GM21367 (cell line): ENCODE measurements around the gene SLC1A7.

Experiments used
- ATAC-seq: cut with Tn5 transposase; IDR thresholded peaks from one replicate; pipeline ENCODE4 v1.9.1; 2021; ENCODE audit not compliant: unreplicated experiment

SLC1A7 gene

DNA sequence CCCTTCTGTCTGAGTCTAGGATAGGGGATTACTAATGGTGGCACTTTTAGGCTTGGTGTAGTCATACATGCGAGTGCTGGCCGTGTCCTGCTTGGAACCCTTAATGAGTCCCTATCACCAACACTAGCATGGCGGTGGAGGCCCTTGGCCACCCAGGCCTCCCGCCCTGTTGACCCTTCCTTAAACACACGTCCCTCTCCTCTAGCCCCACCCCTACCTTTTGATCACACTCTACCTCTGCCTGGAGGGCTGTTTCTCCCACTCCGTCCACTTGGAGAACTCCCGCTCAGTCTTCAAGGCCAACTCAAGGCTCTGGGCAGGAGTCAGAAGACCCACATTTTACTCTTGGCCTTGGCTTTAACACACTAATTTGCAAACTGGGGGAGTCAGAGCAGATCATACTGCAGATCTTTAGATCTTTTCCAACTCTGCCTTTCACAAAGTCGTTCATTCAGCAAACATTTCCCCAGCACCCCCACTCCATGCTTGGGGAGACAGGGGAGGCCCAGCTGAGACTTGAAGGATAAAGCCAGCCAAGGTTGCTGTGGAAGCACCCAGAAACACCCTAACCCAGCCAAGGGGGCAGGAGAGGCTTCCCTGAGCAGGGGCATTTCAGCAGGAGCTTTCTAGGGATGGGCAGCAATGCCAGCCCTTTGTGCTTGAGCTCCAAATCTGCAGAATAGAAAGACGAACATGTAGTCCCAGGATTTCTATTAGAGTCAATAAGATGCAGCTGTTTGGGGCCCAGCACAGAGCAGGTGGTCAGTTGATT lies 78.5 kb downstream of the SLC1A7 start:
- no peak for ATAC-seq

DNA sequence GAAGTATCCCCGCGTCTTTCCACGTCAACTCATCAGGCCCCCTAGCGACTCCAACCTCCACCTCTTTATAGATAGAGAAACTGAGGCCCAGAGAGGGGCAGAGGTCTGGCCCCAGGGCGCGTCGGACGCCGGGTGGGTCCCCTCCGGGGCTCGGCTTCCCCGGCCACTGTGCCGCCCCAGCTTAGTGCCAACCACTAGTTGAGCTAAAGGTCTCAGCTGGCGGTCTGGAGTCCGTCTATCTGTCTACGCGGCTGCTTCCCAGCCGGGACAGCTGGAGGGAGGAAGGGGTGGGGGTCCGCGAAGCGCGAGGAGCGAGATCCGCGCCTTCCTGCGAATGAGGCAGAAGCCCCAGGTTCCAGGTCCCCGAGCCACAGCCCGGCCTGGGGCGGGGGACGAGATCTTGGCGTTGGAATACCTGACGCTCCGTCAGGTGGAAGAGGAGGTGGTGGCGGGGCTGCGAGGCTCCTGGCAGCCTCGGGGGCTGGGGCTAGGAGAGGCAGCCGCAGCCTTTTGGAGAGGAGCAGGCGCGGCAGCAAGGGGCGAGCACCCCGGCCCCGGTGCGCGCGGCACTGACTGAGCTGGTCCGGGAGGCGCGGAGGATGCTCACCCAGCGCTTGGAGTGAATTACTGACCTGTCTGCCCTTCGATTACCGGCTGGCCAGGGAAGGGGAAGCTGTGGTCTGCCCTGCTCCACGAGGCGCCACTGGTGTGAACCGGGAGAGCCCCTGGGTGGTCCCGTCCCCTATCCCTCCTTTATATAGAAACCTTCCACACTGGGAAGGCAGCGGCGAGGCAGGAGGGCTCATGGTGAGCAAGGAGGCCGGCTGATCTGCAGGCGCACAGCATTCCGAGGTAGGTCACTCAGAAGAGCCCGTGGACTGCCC lies 79.5 kb downstream of the SLC1A7 start:
- no peak for ATAC-seq

DNA sequence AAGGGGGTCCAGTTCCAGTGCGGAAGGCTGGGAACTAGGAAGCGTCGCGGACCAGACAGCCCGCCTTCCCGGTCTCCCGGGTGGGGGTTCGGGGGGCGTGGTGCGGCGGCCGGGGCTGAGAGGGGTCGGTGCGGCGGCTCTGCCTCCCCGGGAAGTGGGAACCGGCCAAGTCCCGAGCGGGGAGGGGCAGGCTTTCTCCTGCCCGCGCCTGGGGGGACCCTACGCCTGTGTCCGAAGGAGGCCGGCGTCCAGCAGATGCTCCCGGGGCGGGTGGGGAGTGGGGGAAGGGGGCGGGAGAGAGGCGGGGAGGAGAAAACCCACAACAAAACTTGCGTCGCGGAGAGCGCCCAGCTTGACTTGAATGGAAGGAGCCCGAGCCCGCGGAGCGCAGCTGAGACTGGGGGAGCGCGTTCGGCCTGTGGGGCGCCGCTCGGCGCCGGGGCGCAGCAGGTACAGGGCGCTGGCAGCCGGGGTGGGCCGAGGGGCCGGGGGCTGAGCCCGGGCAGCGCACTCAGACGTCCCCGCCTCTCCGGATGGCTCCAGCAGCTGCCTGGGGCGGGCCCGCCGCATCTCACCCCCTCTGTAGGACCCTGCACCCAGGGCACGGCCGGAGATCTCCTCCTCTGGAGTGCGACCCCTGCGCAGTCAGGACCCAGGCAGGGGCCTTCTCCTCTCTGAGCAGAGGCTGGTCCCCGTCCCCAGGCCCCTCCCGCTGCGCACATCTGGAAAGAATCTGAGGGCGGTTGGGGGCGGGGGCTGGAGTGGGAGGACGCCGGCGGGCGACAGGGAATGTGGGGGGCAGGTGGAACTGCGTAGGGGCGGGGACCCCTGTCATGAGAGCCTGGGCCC lies 80.4 kb downstream of the SLC1A7 start, which contains the start of gene PODN:
Gene PODN (plus strand): TSS at position 355 of the 849 bp plus-strand sequence. CDS start 7,643 bp downstream, outside the sequence.
- ATAC-seq, result no peak

DNA sequence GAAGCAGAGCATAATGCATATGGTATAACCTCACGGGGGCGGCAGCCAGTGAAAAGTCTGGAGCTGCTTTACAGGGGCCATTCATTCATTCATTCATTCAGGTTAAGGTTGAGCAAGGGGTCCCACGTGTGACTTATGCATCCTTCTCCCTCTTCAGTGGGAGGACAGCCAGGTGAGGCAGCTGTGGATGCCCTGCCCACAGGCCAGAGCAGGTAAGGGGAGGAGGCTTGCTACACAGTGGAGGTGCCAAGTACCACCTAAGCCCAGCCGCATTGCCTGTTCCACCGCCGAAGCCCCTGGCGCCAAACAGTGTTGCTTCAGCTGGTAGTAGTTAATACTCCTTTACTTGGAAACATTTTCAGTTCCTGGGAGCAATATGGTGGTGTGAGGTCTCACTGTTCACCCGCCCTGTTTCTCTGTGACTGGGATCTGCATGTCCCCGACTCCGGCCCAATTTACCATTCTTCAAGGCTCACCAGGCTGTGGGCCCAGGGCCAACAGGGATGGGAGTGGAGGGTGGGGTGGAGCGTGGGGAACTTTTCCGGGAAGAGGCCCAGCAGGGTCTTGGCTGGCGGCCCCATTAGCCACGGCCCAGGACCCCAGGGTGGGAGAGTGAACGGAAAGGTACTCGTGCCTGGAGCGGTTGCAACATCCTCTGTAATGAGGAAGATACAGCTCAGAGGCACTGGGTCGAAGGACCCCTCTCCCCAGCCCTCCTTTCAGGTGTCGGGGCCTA lies 81.1 kb downstream of the SLC1A7 start:
- no peak for ATAC-seq

DNA sequence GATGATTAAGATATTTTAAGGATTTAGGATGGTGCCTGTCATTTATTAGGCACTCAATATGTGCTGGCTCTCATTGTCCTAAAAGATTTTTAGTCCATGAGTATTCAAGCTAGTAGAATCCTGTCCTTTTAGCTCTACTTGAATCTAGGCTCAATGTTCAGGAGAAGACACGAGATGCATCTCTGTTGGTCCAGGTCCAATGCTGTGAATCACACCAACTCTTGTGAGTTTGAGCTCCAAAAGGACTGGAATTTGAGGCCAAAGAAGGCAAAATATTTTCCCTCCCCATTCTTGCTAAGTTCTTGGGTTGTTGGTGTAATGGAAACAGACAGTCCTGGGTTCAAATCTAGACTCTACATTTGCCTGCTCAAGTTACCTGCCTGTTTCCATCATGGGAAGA lies 81.9 kb downstream of the SLC1A7 start:
- ATAC-seq, result no peak

DNA sequence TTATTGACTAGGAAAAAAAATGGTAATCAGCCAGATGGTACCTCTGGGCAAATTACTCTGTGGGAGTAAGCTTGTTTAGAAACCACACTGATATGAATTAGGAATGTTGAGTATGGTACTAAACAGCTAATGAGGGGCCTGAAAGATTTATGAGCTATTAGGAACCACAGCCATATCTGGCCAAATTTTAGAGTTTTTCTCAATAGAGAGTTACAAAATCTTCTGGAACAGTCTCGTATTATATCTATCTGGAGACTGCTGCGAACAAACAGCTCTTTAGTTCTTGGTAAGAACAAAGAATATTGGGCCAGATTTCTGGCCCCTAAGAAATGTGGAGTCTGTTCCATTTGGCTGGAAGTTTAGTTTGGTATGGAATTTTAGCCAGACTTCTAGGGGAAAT lies 85.3 kb downstream of the SLC1A7 start:
- ATAC-seq, result no peak

DNA sequence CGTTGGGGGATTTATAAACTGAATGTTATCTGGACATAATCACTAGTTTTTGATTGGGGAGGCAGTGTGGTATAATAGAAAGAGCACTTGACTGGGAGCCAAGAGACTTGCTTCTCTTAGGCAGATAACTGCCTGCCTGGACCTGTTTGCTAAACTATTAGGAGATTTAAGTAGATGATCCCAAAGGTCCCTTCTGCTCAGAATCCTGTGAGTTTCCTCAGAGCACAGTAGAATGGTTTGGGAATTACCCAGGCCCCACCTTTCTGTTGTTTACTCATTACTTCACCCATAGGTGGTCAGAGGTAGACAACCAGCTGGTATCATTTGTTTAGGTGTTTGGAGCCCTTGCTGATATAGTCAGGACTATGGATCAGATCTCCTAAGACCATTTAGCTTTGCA lies 90.8 kb downstream of the SLC1A7 start:
- no peak for ATAC-seq

DNA sequence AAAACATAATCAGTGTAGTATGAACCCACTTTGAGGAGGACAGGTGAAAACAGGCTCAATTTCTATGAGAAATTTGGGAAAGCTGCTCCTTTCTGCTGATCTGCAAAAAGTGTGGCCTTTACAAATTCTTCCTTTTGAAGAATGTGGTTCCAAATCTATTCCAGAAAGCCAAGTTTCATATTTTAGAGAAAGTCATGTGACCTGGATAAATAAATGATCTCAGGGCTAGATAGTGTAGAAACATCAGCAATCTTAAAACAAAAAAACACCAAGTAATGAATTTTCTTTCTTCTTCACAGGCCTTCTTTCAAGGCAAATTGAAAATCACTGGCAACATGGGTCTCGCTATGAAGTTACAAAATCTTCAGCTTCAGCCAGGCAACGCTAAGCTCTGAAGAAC lies 92.1 kb downstream of the SLC1A7 start:
- no peak for ATAC-seq

DNA sequence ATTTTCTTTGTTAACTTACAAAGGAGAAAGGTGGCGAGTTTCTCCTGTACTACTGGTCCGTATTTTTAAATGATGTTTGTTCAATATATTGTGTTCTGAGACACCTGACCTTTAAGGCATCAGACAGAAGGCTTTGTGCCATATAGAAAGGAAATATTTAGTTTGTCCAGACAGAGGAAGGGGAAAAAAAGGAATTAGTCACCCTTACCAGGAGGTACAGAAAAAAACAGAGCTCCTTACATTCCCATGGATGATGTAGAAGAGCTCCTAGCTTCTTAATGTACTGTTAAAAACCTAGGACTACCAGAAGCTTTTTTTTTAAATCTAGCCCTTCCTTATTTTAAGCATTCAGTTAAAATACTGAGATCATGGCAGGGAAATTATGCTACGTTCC lies 92.9 kb downstream of the SLC1A7 start:
- no peak for ATAC-seq

DNA sequence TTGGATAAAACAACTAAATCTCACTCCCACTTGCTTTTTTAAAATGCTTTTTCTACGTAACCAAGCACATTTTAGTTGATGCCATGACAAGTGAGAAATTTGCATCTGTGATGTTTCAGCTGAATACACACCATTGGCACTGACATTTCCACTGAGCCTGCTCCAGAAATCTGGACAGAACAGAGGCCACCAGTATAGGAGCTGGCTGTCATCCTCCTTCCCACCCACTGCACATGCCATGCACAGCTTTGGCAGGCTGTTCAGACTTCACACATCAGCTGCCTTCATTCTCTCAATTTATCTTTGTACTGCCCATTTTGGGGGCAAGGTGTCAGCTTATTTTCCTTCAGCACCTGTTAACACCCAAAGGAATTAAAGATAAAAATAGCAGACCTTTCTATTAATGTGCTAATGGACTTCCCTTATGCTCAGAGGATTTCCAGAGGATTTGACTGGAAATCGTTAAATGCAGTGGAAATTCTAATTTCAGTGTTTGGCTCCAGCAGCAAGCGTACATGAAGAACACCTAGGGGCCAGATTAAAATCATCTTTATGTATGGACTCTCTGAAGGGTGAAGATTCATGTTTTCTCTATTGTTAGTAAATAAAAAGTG lies 93.4 kb downstream of the SLC1A7 start:
- ATAC-seq, result no peak

DNA sequence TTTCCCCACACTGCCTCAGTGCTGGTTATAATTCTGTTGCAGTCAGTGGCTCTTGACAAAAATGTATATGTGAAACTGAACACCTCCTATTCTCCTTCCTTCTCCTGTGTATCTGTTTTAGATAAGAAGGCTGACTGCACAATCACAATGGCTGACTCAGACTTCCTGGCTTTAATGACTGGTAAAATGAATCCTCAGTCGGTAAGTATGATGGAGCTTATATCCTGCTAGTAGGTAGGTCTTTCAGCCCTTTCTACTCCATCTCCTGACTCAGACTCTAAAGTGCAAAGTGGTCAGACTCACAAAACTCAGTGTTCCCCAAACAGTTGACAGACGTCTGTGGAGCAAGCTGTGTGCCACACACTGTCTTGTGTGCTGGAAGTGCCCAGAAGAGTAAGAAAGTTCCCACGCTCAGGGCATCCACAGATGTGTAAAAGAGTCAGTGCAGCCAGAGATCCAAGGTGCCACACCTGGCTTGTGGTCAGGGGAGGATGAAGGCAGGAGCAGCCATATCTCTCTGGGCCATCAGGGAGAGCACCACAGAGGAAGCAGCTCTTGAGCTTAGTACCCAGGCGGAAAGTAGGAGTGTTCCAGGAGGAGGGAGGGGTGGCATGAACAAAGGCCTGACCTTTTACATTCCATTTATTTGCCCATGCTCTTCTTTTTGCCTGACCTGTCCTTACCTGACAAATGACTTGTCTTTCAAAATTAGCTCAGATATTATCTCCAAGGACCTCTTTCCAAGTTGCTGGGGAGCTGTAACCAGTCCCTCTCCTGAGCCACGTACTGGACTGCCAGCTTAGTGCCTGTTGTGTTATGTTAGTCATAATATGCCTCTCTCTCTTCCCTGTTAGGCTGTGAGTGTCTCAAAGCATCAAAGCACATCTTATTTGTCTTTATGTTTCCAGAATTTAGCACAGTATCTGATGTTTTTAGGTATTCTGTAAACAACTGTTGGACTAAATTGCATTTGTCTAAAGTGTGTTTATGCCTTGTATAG lies 94.4 kb downstream of the SLC1A7 start:
- no peak for ATAC-seq

DNA sequence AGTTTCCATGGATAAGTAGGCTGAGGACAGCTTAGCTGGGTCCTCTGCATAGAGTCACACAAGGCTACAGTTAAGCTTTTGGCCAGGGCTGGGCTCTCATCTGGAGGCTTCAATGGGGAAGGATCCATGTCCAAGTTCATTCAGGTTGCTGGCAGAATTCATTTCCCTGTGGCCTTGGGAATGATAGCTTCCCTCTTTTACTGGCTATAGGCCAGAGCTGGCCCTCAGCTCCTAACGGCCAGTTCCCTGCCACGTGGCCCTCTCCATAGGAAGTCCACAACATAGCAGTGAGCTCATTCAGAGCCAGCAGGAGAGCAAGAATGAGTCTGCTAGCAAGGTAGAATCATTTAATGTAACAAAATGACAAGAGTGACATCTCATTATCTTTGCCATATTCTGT lies 95.5 kb downstream of the SLC1A7 start:
- no peak for ATAC-seq

DNA sequence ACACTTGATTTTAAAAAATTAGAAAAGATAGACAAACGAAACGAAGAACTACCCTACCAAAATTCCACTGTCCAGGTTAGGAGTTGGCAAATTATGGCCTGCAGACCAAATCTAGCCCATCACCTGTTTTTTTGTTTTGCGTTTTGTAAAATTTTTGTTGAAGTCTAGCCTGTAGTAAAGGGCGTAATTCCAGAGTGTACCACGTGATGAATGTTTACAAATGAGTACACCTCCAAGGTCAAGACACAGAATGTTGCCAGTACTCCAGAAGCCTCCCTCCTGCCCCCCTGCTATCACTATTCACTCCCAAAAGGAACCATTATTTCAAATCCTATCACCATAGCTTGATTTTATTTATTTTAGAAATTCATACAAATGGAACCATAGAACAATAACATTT lies 97.5 kb downstream of the SLC1A7 start:
- ATAC-seq, result no peak

DNA sequence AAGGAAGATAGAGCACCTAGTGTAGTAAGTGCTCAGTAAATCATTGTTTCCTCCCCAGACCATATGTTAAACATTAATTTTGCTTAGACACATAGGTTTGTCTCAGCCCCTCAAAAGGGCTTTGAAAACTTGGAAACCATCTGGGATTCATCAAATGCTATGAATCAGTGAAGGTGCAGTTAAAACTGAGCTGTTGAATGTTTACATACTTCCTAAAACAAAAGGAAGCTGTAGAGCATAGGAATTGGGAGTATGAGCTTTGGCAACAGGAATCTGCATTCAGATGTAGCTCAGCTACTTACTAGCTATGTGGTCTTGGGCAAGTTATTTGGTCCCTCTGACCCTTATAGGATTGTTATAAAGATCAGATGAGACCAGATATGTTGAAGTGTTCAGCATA lies 99.2 kb downstream of the SLC1A7 start:
- no peak for ATAC-seq

DNA sequence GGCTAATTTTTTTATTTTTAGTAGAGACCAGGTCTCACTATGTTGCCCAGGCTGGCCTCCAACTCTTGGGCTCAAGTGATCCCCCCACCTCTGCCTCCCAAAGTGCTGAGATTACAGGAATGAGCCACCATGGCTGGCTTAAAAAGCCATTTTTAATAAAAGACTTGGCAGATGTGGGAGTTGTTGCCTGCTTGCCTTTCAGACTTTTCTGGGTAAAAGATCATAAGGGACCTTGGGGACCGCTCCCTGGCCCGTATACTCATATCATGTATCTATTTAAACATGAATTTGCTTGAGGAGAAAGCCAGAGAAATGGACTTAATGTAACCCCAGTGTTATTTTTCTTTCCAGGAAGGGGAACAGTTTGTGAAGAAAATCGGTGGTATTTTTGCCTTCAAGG lies 103.9 kb downstream of the SLC1A7 start:
- no peak for ATAC-seq
